T-helper 2 cell treated with Interferon-gamma antibody and Interleukin-4, amounts not matched to agents 100 ng/mL and 5 ng/mL, for 36 hours (primary cell): ENCODE results near the gene MRPL44. TPM values are rescaled to one million over a fixed set of nuclear protein-coding genes. Genes with fewer than 3 reads are reported as not detected.
"Not testable (repeated sequence)": the region's sequence is repeated elsewhere in the genome, so short reads cannot be mapped to it uniquely, and the experiment has no call there.

Experiments
- intact Hi-C: fragments of 100-400 bp; cut with micrococcal nuclease; formaldehyde crosslinking; loops from one replicate; pipeline ENCODE4 v1.15.1; 2023
- total RNA-seq: library from RNA; stranded (reverse); gene quantifications from 2 replicates; pipeline ENCODE4 v1.2.3, GENCODE V29; 2022

MRPL44 gene
- total RNA-seq, 1 donor from 2014 or later: 30.0 TPM

GRCh38 chr2:223935459-223936125 lies 21.7 kb upstream of the MRPL44 start:
- intact Hi-C loops: no loop called here

DNA sequence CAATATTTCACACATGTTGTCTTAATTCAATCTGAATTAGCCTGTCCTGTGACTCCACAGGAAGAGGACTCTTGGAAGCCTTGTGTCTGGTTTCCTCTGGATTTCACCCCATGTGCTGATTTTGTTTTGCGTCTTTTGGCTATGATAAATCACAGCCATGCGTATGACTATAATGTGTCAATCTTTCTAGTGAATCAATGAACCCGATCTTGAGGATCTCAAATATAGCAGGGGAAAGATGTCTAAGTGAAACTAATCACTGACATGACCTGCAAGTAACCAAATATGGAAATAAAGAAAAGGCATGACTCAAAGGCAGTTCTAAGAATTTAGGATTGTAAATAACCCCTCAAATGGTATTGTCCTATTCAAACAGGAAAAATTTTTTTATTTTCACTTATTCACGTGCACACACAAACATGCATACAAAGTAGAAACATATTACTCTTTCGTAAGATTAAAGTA lies 20.4 kb upstream of the MRPL44 start:
- intact Hi-C loops: loop anchor here (1.0 kb wide), 1 partner anchor 8 kb away; no protein-coding TSS in a partner anchor

DNA sequence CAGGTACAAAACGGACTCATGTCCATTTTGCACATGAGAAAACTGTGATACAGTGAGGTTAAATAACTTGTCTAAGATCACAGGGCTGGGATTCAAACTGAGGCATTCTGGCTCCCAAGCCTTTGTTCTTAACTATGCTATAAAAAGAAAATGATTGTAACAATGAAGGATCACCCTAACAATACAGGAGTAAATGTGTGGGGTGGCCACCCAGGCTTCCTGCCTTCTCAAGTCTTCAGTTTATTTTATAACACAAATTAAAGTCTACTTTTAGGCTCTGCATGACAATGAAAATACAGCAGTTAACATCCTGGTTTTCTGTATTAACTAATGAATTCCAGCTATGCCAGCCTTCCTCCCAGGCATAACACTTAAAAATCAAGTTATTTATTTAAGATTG lies 19.7 kb upstream of the MRPL44 start:
- intact Hi-C loops: loop anchor here (1.0 kb wide), 1 partner anchor 8 kb away; no protein-coding TSS in a partner anchor

- intact Hi-C loops: not testable (repeated sequence)
Measured at GRCh38 chr2:223939438-223939837, 17.8 kb upstream of the MRPL44 start.

DNA sequence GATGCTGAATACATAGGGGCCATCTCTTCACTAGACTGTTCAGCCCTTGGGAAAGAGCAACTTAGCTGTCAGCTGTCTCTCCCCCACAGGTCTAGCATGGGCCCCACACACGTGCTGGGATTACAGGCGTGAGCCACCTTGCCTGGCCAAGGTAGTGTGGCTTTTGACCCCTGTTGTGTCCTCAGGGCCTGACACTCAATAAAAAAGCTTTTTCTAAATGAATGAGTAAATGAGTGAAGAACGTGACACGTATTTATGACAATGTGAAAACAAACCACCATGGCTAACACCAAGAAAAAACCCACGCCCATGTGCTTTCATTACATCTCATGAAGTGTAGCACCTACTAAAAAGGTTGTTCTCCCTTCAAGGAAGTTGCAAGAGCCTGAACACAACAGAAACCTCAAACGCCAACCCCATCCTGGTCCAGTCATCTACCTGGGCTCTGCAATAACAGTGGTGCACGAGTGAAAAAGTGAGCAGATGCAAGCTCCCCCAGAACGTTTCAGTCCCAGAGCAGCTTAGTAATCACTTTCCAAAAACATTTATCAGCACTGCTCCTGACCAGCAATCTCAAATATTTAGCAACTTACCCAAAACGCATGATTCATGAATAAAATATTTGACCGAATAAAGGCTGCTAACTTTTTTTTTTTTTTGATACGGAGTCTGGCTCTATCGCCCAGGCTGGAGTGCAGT lies 15.5 kb upstream of the MRPL44 start:
- intact Hi-C loops: loop anchor here (2.0 to 5.0 kb wide), 2 partner anchors 15 to 44 kb away; partner anchors contain the start of gene MRPL44

DNA sequence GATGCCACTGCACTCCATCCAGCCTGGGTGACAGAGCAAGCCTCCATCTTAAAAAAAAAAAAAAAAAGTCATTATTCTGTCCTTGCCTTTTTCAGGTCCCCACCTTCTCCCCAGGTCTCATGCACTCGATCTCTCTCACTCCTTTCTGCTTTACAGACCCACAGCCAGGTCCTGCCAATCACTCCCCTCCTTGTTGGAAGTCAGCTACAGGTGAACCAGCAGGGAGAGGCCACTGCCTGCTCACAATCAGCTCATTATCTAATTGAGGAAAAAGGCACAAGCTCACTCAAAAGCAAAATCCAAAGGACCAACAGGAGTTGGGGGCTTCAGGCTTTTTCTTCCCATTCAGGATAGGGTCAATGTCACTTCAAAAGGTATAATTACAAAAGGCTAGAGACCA lies 14.1 kb upstream of the MRPL44 start:
- intact Hi-C loops: loop anchor here (5.0 kb wide), 1 partner anchor 46 kb away; no protein-coding TSS in a partner anchor

GRCh38 chr2:223943561-223944008 lies 13.7 kb upstream of the MRPL44 start:
- intact Hi-C loops: loop anchor here (2.0 to 5.0 kb wide), 2 partner anchors 46 to 183 kb away; no protein-coding TSS in a partner anchor

DNA sequence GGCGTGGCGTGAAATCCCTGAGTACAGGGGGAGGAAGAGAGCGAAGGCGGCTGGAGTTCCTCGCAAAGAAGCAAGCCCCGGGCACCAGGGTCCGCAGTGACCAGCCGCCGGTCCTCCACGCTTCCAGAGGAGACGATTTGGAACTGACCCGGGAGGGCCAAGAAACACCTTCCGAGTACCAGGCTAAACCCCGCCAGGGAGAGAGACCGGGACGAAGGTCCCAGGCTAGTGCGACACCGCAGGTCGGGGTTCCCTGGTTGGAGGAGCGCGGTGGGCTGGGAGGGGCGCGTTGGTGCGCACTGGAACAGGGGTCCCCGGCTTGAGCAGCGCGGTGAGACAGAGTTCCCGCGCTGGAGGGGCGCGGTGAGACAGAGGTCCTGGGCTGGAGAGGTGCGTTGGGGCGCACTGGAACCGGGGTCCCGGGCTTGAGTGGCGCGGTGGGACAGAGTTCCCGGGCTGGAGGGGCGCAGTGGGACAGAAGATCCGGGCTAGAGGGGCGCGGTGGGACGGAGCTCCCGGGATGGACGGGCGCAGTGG lies 13.0 kb upstream of the MRPL44 start:
- intact Hi-C loops: loop anchor here (2.0 to 5.0 kb wide), 2 partner anchors 47 to 183 kb away; no protein-coding TSS in a partner anchor

DNA sequence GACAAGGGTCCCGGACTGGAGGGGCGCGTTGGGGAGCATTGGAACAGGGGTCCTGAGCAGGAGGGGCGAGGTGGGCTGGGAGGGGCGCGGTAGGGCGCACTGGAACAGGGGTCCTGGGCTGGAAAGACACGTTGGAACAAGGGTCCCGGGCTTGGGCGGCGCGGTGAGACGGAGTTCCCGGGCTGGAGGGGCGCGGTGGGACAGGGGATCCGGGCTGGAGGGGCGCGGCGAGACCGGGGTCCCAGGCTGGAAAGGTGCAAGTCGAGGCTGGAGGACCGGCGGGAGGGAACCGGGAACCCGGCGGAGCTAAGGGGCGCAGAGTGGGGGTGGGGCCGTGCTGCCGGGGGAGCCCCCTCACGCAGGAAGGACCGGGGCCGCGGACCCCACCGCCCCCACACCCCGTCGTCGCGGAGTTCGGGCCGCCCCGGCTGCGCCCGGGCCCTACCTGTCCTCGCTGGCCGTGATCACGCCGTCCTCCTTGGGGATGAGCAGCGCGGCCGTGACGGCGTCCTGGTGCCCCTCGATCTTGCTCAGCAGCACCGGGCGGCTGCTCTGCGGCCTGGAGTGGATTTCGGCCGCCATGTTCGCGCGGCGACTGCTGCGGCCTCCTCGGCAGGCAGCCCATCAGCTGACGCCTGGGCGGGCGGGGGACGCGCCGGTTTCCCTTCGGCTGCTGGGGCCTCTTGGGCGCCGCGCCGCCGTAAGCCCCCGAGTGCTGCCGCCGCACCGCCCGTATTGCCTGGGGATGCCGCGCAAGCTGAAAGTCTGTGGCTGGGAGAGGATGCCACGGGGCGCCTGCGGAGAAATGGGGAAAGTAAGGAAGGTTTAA lies 12.3 kb upstream of the MRPL44 start, which contains the start of gene WDFY1:
WDFY1 (minus strand) TSS at position 633 of the 829 bp plus-strand sequence; CDS start at position 582, 51 bp downstream.
- intact Hi-C loops: loop anchor here (1.0 to 5.0 kb wide), 4 partner anchors 12 to 184 kb away; partner anchors contain the start of gene MRPL44

- intact Hi-C loops: loop anchor here (1.0 to 2.0 kb wide), 3 partner anchors 12 to 185 kb away; partner anchors contain the start of gene MRPL44
Measured at GRCh38 chr2:223945755-223946154, 11.5 kb upstream of the MRPL44 start.

GRCh38 chr2:223947711-223948205 lies 9.5 kb upstream of the MRPL44 start:
- intact Hi-C loops: no loop called here

GRCh38 chr2:223949241-223949840 lies 7.9 kb upstream of the MRPL44 start:
- intact Hi-C loops: no loop called here

DNA sequence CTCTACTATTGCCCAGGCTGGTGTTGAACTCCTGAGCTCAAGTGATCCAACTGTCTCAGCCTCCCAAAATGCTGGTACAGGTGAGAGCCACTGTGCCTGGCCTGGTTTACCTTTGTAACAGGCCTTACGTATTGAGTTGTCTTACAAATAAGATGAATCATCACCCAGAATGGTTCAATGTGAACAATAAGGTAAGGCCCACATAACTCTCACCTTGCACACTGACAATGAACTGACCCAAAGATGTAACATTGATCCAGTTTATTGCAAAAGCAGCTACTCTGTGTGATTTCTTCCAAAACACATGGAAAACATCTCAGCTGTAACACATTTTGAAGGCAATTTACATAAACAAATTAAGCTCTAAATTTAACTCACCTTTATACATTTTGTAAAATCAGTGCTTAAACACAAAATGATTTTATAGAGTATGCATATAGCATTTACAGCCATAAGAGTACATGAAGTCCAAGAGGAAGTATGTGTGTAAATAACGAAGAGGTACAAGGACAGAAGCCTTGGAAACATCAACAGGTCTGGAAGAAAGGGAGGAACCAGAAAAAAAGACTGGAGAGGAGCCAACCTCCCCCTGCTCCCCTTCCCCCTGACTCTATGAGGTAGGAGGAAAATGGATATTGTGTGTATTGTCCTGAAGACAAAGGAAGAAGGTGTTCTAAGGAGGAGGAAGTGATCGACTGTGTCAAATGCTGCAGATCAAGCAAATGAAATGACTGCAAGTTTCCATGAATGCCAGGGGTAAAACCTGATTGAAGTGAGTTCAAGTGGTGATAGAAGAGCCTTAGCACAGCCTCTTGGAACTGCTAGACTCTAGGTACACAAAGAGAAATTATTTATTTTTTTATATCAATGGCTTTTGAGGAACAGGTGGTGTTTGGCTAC lies 6.6 kb upstream of the MRPL44 start:
- intact Hi-C loops: no loop called here

- intact Hi-C loops: no loop called here
Measured at GRCh38 chr2:223952280-223952968, 4.8 kb upstream of the MRPL44 start.

- intact Hi-C loops: no loop called here
Measured at GRCh38 chr2:223954401-223954800, 2.9 kb upstream of the MRPL44 start.

DNA sequence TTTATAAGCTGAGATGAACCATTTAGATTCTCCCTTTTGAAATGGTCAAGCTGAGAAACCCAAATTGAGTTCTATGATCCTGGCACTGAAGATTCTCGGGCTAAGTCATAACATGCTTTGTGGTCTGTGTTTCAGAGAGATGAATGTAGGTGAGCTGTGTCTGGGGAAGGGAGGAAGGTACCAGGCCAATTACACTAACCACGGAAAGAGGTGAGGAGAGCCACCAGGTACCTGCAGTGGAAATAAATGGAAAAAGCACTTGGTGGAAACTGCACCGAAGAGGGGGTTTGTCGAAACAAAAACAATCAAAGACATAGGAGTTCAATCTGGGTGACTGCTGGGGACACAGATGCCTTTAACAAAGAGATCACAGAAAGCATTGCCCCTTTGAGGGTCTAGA lies 963 bp upstream of the MRPL44 start:
- intact Hi-C loops: loop anchor here (2.0 to 5.0 kb wide), 5 partner anchors 15 to 976 kb away; no protein-coding TSS in a partner anchor

DNA sequence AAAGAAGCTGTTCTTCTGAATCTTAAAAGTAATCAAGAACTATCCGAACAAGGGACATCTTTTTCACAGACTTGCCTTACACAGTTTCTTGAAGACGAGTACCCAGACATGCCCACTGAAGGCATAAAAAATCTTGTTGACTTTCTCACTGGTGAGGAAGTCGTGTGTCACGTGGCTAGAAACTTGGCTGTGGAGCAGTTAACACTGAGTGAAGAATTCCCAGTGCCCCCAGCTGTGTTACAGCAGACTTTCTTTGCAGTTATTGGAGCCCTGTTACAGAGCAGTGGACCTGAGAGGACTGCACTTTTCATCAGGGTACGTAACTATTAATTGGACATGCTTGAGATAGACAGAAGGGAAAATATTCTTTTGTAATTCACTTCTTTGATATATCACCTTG lies 2.4 kb downstream of the MRPL44 start:
- intact Hi-C loops: loop anchor here (2.0 to 5.0 kb wide), 4 partner anchors 92 to 973 kb away; no protein-coding TSS in a partner anchor

- intact Hi-C loops: no loop called here
Measured at GRCh38 chr2:223967981-223968380, 10.7 kb downstream of the MRPL44 start.
